Measurements from ENCODE around the gene SIGLEC12.

Gene SIGLEC12

GRCh38 chr19:51497666-51498065 is 3.9 kb downstream of the SIGLEC12 start:
- no peak for DNase-seq (ENCODE audit: low read depth, low spot score)
- Histone ChIP-seq H3K9ac (ENCODE audit: insufficient read length) (no peak overlapping the region), H3K4me3 (no peak overlapping the region), H3K27ac (no peak overlapping the region), H3K36me3 (ENCODE audit: insufficient read depth, low read length) (no peaks in the 10 kb centered on the region), H3K9me3 (ENCODE audit: low read depth, low read length) (no peaks in the 10 kb centered on the region)
- TF ChIP-seq POLR2AphosphoS5 (IDR thresholded peaks at IDR 0.05; ENCODE audit: borderline replicate concordance, low read depth, low read length) = no peak
- no peak for TF ChIP-seq FOXP2 (optimal IDR thresholded peaks at IDR 0.05; ENCODE audit: control extremely low read depth, extremely low read length, insufficient read depth)
- no peak for TF ChIP-seq EZH2 (IDR thresholded peaks at IDR 0.05)

GRCh38 chr19:51493776-51494175 is 7.8 kb downstream of the SIGLEC12 start:
- H3K36me3 ChIP-seq (ENCODE audit: insufficient read depth, low read length) = no peaks in the 10 kb centered on the region
- no peak overlapping the region for H3K27ac ChIP-seq
- no peaks in the 10 kb centered on the region for H3K9me3 ChIP-seq (ENCODE audit: low read depth, low read length)
- H3K4me3 ChIP-seq = no peak overlapping the region
- H3K9ac ChIP-seq (ENCODE audit: insufficient read length) = no peak overlapping the region
- TF ChIP-seq FOXP2 (optimal IDR thresholded peaks at IDR 0.05; ENCODE audit: control extremely low read depth, extremely low read length, insufficient read depth) (no peak), POLR2AphosphoS5 (IDR thresholded peaks at IDR 0.05; ENCODE audit: borderline replicate concordance, low read depth, low read length) (no peak), EZH2 (IDR thresholded peaks at IDR 0.05) (no peak)
- no peak for DNase-seq (ENCODE audit: low read depth, low spot score)

- no peak for TF ChIP-seq FOXP2 (optimal IDR thresholded peaks at IDR 0.05; ENCODE audit: control extremely low read depth, extremely low read length, insufficient read depth)
- TF ChIP-seq POLR2AphosphoS5 (IDR thresholded peaks at IDR 0.05; ENCODE audit: borderline replicate concordance, low read depth, low read length) = no peak
- no peak for TF ChIP-seq EZH2 (IDR thresholded peaks at IDR 0.05)
- Histone ChIP-seq H3K9ac (ENCODE audit: insufficient read length) (no peak overlapping the region), H3K27ac (no peak overlapping the region), H3K4me3 (no peak overlapping the region), H3K36me3 (ENCODE audit: insufficient read depth, low read length) (no peaks in the 10 kb centered on the region), H3K9me3 (ENCODE audit: low read depth, low read length) (no peaks in the 10 kb centered on the region)
- no peak for DNase-seq (ENCODE audit: low read depth, low spot score)
Observed at GRCh38 chr19:51491586-51491985, 10.0 kb downstream of the SIGLEC12 start.

GRCh38 chr19:51490676-51491075 is 10.9 kb downstream of the SIGLEC12 start:
- H3K4me3 ChIP-seq = no peak overlapping the region
- no peaks in the 10 kb centered on the region for H3K9me3 ChIP-seq (ENCODE audit: low read depth, low read length)
- no peak overlapping the region for H3K27ac ChIP-seq
- DNase-seq (ENCODE audit: low read depth, low spot score) = no peak
- H3K36me3 ChIP-seq (ENCODE audit: insufficient read depth, low read length) = no peaks in the 10 kb centered on the region
- TF ChIP-seq FOXP2 (optimal IDR thresholded peaks at IDR 0.05; ENCODE audit: control extremely low read depth, extremely low read length, insufficient read depth) (no peak), POLR2AphosphoS5 (IDR thresholded peaks at IDR 0.05; ENCODE audit: borderline replicate concordance, low read depth, low read length) (no peak), EZH2 (IDR thresholded peaks at IDR 0.05) (no peak)
- no peak overlapping the region for H3K9ac ChIP-seq (ENCODE audit: insufficient read length)

- no peak overlapping the region for H3K9ac ChIP-seq (ENCODE audit: insufficient read length)
- DNase-seq (ENCODE audit: low read depth, low spot score) = no peak
- H3K27ac ChIP-seq = no peak overlapping the region
Observed at GRCh38 chr19:51489113-51489512, 12.5 kb downstream of the SIGLEC12 start.

GRCh38 chr19:51488491-51488890 is 13.1 kb downstream of the SIGLEC12 start:
- DNase-seq (ENCODE audit: low read depth, low spot score) = no peak
- Histone ChIP-seq H3K9me3 (ENCODE audit: low read depth, low read length) (no peaks in the 10 kb centered on the region), H3K27ac (no peak overlapping the region), H3K36me3 (ENCODE audit: insufficient read depth, low read length) (no peaks in the 10 kb centered on the region), H3K9ac (ENCODE audit: insufficient read length) (no peak overlapping the region), H3K4me3 (no peak overlapping the region)
- TF ChIP-seq FOXP2 (optimal IDR thresholded peaks at IDR 0.05; ENCODE audit: control extremely low read depth, extremely low read length, insufficient read depth) (no peak), EZH2 (IDR thresholded peaks at IDR 0.05) (no peak), POLR2AphosphoS5 (IDR thresholded peaks at IDR 0.05; ENCODE audit: borderline replicate concordance, low read depth, low read length) (no peak)

More at GRCh38 chr19:51489113-51489512, 12.5 kb downstream of the SIGLEC12 start:
- Histone ChIP-seq H3K36me3 (ENCODE audit: insufficient read depth, low read length) (no peaks in the 10 kb centered on the region), H3K9me3 (ENCODE audit: low read depth, low read length) (no peaks in the 10 kb centered on the region), H3K4me3 (no peak overlapping the region)
- no peak for TF ChIP-seq EZH2 (IDR thresholded peaks at IDR 0.05)
- TF ChIP-seq POLR2AphosphoS5 (IDR thresholded peaks at IDR 0.05; ENCODE audit: borderline replicate concordance, low read depth, low read length) = no peak

GRCh38 chr19:51485960-51486660 is 15.5 kb downstream of the SIGLEC12 start:
- no peak for DNase-seq (ENCODE audit: low read depth, low spot score)
- Histone ChIP-seq H3K36me3 (ENCODE audit: insufficient read depth, low read length) (no peaks in the 10 kb centered on the region), H3K9me3 (ENCODE audit: low read depth, low read length) (no peaks in the 10 kb centered on the region), H3K27ac (no peak overlapping the region), H3K9ac (ENCODE audit: insufficient read length) (no peak overlapping the region), H3K4me3 (no peak overlapping the region)
- TF ChIP-seq EZH2 (IDR thresholded peaks at IDR 0.05) (no peak), POLR2AphosphoS5 (IDR thresholded peaks at IDR 0.05; ENCODE audit: borderline replicate concordance, low read depth, low read length) (no peak)

- TF ChIP-seq POLR2AphosphoS5 (IDR thresholded peaks at IDR 0.05; ENCODE audit: borderline replicate concordance, low read depth, low read length) (no peak), FOXP2 (optimal IDR thresholded peaks at IDR 0.05; ENCODE audit: control extremely low read depth, extremely low read length, insufficient read depth) (no peak), EZH2 (IDR thresholded peaks at IDR 0.05) (no peak)
- DNase-seq (ENCODE audit: low read depth, low spot score) = no peak
Observed at GRCh38 chr19:51480590-51480989, 21.0 kb downstream of the SIGLEC12 start.

More at GRCh38 chr19:51480590-51480989, 21.0 kb downstream of the SIGLEC12 start:
- Histone ChIP-seq H3K9me3 (ENCODE audit: low read depth, low read length) (no peaks in the 10 kb centered on the region), H3K4me3 (no peak overlapping the region), H3K36me3 (ENCODE audit: insufficient read depth, low read length) (no peaks in the 10 kb centered on the region), H3K27ac (no peak overlapping the region), H3K9ac (ENCODE audit: insufficient read length) (no peak overlapping the region)

Measured in SK-N-MC (cell line).